Sigmoid colon (tissue), 4 donors: ENCODE results near the gene HIBCH.

ENCODE experiments used
- EP300 ChIP-seq, 4 donors: sonication (generic); formaldehyde crosslinking; IDR thresholded peaks; one replicate each; pipeline ENCODE4 v1.6.1; 2017; ENCODE audit warnings: antibody characterized with exemption in 4 of 4
- POLR2AphosphoS5 ChIP-seq, 4 donors: sonication (generic); formaldehyde crosslinking; IDR thresholded peaks; one replicate each; pipeline ENCODE4 v1.6.1; 2017; ENCODE audit warnings: antibody characterized with exemption in 4 of 4
- TF ChIP-seq, protein P1 (sequence below), 4 experiments: fragments of 450-650 bp in 3 of 4; fragments of 200-600 bp in 1 of 4; IDR thresholded peaks; one replicate each; pipeline ENCODE4 v1.5.1; 2016 to 2019; ENCODE audit warnings: antibody characterized with exemption in 4 of 4, mild to moderate bottlenecking in 3 of 4, moderate library complexity in 2 of 4

DNA sequence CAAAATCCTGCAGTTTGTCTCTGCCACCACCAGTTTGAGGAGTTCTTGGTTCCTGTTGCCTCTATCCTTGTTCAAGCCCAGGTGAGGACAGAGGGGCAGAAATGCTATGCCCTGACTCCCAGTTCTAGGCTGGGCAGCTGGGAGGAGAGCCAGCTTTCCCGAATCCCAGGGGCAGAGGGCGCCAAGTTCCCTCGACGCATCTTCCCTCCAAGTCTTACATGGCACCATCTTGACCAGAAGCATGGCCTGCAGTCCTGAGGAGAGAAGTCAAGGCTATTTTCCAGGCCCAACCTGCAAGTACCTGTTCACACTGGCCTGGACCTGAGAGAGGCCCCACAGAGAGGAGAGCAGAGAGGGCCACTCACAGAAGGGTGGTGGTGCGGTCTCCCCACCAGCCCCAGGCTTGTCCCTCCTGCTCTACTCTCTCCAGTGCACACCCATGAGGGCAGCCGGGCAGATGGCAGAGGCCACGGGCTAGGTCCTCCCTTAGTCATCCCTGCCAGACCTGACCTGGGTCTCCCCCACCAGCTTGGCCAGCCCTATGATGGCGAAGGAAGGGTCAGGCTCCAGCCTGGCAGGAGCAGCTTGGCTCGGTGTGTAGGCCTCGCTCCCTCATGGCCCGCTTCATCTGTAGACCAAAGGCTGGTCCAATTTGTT is 141.4 kb downstream of the HIBCH start:
- TF ChIP-seq POLR2AphosphoS5 (IDR thresholded peaks at IDR 0.05) (no peak), EP300 (IDR thresholded peaks at IDR 0.05) (no peak)
- TF ChIP-seq, protein P1, sequence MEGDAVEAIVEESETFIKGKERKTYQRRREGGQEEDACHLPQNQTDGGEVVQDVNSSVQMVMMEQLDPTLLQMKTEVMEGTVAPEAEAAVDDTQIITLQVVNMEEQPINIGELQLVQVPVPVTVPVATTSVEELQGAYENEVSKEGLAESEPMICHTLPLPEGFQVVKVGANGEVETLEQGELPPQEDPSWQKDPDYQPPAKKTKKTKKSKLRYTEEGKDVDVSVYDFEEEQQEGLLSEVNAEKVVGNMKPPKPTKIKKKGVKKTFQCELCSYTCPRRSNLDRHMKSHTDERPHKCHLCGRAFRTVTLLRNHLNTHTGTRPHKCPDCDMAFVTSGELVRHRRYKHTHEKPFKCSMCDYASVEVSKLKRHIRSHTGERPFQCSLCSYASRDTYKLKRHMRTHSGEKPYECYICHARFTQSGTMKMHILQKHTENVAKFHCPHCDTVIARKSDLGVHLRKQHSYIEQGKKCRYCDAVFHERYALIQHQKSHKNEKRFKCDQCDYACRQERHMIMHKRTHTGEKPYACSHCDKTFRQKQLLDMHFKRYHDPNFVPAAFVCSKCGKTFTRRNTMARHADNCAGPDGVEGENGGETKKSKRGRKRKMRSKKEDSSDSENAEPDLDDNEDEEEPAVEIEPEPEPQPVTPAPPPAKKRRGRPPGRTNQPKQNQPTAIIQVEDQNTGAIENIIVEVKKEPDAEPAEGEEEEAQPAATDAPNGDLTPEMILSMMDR (IDR thresholded peaks at IDR 0.05), result no peak
